A549 (cell line): ENCODE measurements around the gene GPR15.

Source experiments
- CHD2 ChIP-seq: fragments of 150-350 bp; IDR thresholded peaks from 2 replicates; pipeline ENCODE4 v1.6.1; 2014; ENCODE audit warnings: low read length; ENCODE audit not compliant: partially characterized antibody
- KDM1A ChIP-seq: fragments of 200-600 bp; sonication (generic); IDR thresholded peaks from 2 replicates; pipeline ENCODE4 v1.6.1; 2016; ENCODE audit warnings: low read depth, mild to moderate bottlenecking
- NFE2L2 ChIP-seq: fragments of 150-350 bp; conservative IDR thresholded peaks from 2 replicates; pipeline ENCODE4 v1.6.1; 2014; ENCODE audit warnings: low read length
- PHF8 ChIP-seq: fragments of 200-600 bp; sonication (generic); IDR thresholded peaks from 2 replicates; pipeline ENCODE4 v1.6.1; 2016; ENCODE audit warnings: low read depth, mild to moderate bottlenecking, antibody characterized with exemption, moderate library complexity, borderline replicate concordance
- ZC3H11A ChIP-seq: fragments of 450-650 bp; IDR thresholded peaks from 2 replicates; pipeline ENCODE4 v1.6.1; 2014; ENCODE audit warnings: antibody characterized with exemption, mild to moderate bottlenecking
- ZNF302 ChIP-seq: fragments of 250-450 bp; sonication (Bioruptor Pico); IDR thresholded peaks from 2 replicates; pipeline ENCODE4 v1.9.0; 2021; ENCODE audit warnings: inconsistent platforms, mild to moderate bottlenecking, moderate library complexity
- TF ChIP-seq, protein P1 (sequence below): fragments of >200 bp; sonication (Bioruptor Twin); formaldehyde crosslinking; IDR thresholded peaks from 3 replicates; pipeline ENCODE4 v1.5.1; 2016
- TF ChIP-seq, protein P2 (sequence below): IDR thresholded peaks from 2 replicates; pipeline ENCODE4 v1.6.1; 2012

DNA sequence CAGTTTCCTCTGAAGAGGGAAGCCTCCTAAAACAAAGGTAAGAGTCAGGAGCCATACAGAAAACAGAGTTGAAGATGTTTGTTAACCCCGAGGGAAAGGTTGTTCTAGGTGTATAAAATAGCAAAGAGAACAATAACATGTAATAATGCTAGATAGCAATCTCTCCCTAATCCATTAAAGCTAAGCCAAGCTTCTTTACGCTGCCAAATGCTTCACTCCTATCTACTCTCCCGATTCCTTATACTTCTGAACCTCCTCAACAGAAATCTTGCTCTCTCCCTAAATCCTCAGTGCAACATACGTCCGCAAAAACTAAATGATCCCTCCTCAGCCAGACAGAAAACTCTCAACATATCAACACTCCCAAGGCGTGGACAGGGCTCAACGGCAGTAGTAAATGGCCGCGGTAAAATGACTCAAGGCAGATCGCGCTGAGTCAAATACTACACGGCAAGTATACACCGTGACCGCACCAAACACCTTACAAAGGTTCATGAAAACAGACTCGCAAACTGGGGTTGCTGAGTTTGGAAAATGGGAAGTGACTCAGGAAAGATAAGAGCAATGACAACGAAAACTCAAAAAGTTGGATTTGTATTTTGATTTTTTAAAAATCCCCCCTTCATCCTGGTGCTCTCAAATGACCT, 9.8 kb upstream of the GPR15 start:
- TF ChIP-seq, protein P1, sequence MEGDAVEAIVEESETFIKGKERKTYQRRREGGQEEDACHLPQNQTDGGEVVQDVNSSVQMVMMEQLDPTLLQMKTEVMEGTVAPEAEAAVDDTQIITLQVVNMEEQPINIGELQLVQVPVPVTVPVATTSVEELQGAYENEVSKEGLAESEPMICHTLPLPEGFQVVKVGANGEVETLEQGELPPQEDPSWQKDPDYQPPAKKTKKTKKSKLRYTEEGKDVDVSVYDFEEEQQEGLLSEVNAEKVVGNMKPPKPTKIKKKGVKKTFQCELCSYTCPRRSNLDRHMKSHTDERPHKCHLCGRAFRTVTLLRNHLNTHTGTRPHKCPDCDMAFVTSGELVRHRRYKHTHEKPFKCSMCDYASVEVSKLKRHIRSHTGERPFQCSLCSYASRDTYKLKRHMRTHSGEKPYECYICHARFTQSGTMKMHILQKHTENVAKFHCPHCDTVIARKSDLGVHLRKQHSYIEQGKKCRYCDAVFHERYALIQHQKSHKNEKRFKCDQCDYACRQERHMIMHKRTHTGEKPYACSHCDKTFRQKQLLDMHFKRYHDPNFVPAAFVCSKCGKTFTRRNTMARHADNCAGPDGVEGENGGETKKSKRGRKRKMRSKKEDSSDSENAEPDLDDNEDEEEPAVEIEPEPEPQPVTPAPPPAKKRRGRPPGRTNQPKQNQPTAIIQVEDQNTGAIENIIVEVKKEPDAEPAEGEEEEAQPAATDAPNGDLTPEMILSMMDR = no peak
- TF ChIP-seq ZC3H11A (no peak), NFE2L2 (no peak), CHD2 (no peak), ZNF302 (no peak), PHF8 (no peak), KDM1A (no peak)
- TF ChIP-seq, protein P2, sequence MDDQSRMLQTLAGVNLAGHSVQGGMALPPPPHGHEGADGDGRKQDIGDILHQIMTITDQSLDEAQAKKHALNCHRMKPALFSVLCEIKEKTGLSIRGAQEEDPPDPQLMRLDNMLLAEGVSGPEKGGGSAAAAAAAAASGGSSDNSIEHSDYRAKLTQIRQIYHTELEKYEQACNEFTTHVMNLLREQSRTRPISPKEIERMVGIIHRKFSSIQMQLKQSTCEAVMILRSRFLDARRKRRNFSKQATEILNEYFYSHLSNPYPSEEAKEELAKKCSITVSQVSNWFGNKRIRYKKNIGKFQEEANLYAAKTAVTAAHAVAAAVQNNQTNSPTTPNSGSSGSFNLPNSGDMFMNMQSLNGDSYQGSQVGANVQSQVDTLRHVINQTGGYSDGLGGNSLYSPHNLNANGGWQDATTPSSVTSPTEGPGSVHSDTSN = no peak
